Esophagus (tissue), 2 donors: Measurements from ENCODE around the gene BICC1. TPM values are rescaled to one million over a fixed set of nuclear protein-coding genes. Genes with fewer than 3 reads are reported as not detected.

ENCODE experiments used
- H3K27ac ChIP-seq, 2 donors: one replicate each; pipeline ENCODE4 v1.5.1; 2013; ENCODE audit warnings: low read depth in 2 of 2, mild to moderate bottlenecking in 2 of 2, inconsistent platforms in 1 of 2, low read length in 1 of 2, moderate library complexity in 1 of 2
- H3K27me3 ChIP-seq, 2 donors: one replicate each; pipeline ENCODE4 v1.6.1; 2013; ENCODE audit warnings: low read length in 2 of 2, control low read depth in 1 of 2, mild to moderate bottlenecking in 1 of 2; ENCODE audit not compliant: insufficient read depth in 2 of 2, control insufficient read depth in 1 of 2
- H3K36me3 ChIP-seq, 2 donors: one replicate each; pipeline ENCODE4 v1.6.1; 2013; ENCODE audit warnings: low read length in 1 of 2; ENCODE audit not compliant: control insufficient read depth in 2 of 2, insufficient read depth in 2 of 2
- H3K4me1 ChIP-seq, 2 donors: one replicate each; pipeline ENCODE4 v1.6.1; 2013; ENCODE audit warnings: low read length in 1 of 2; ENCODE audit not compliant: control insufficient read depth in 2 of 2, insufficient read depth in 2 of 2
- H3K4me3 ChIP-seq, 2 donors: one replicate each; pipeline ENCODE4 v1.5.1; 2013; ENCODE audit warnings: low read length in 2 of 2, mild to moderate bottlenecking in 2 of 2, low read depth in 1 of 2, moderate library complexity in 1 of 2
- H3K9me3 ChIP-seq, 2 donors: one replicate each; pipeline ENCODE4 v1.6.1; 2013; ENCODE audit warnings: mild to moderate bottlenecking in 2 of 2, low read depth in 1 of 2, low read length in 1 of 2, moderate library complexity in 1 of 2; ENCODE audit not compliant: control insufficient read depth in 2 of 2, insufficient read depth in 1 of 2
- WGBS, 2 donors: extraction: QIAGEN DNeasy Blood & Tissue Kit; methylation state at CpG; one replicate each; pipeline ENCODE4 v1.1.7; 2013; 5-methylcytosine and 5-hydroxymethylcytosine counted together
- polyA plus RNA-seq, 2 donors: library from polyadenylated mRNA; stranded (reverse); fragments of 200-250 nt; gene quantifications; one replicate each; pipeline ENCODE4 v1.2.3, GENCODE V29; 2013
- donor health status: healthy with polysubstance abuse.
- donor health status: Bipolar disorder and iron deficiency.

BICC1 gene
- polyA plus RNA-seq, 2 donors, result 0.45 to 0.49 TPM

GRCh38 chr10:58535311-58535710, 22.6 kb downstream of the BICC1 start:
- Histone ChIP-seq H3K9me3 (no peaks in the 10 kb centered on the region), H3K27me3 (no peaks in the 10 kb centered on the region), H3K36me3 (no peaks in the 10 kb centered on the region), H3K4me1 (no peaks in the 10 kb centered on the region), H3K4me3 (no peak overlapping the region), H3K27ac (no peak overlapping the region)
- 88 to 89% methylated on average over 3 of the region's 3 CpGs for WGBS, 2 donors

GRCh38 chr10:58543141-58543540, 30.5 kb downstream of the BICC1 start:
- Histone ChIP-seq H3K36me3 (no peaks in the 10 kb centered on the region), H3K4me1 (no peaks in the 10 kb centered on the region), H3K27ac (no peak overlapping the region), H3K9me3 (no peaks in the 10 kb centered on the region), H3K4me3 (no peak overlapping the region), H3K27me3 (no peaks in the 10 kb centered on the region)

GRCh38 chr10:58544135-58544534, 31.5 kb downstream of the BICC1 start:
- H3K36me3 ChIP-seq, result no peaks in the 10 kb centered on the region
- H3K27me3 ChIP-seq, result no peaks in the 10 kb centered on the region
- H3K4me3 ChIP-seq, result no peak overlapping the region
- WGBS, 2 donors, result 63 to 67% methylated on average over 1 of the region's 1 CpG
- H3K4me1 ChIP-seq, result no peaks in the 10 kb centered on the region
- no peak overlapping the region for H3K27ac ChIP-seq
- H3K9me3 ChIP-seq, result no peaks in the 10 kb centered on the region

- Histone ChIP-seq H3K4me3 (no peak overlapping the region), H3K9me3 (no peaks in the 10 kb centered on the region), H3K27me3 (no peaks in the 10 kb centered on the region), H3K36me3 (no peaks in the 10 kb centered on the region), H3K4me1 (no peaks in the 10 kb centered on the region), H3K27ac (no peak overlapping the region)
- 70 to 78% methylated on average over 4 of the region's 4 CpGs for WGBS, 2 donors
These were observed 32.8 kb downstream of the BICC1 start for GRCh38 chr10:58545427-58545826.

GRCh38 chr10:58546137-58546536, 33.5 kb downstream of the BICC1 start:
- H3K9me3 ChIP-seq, result no peaks in the 10 kb centered on the region
- no peaks in the 10 kb centered on the region for H3K4me1 ChIP-seq
- H3K36me3 ChIP-seq, result no peaks in the 10 kb centered on the region
- H3K27me3 ChIP-seq, result no peaks in the 10 kb centered on the region
- 66 to 68% methylated on average over 1 of the region's 1 CpG for WGBS, 2 donors
- no peak overlapping the region for H3K4me3 ChIP-seq
- no peak overlapping the region for H3K27ac ChIP-seq

GRCh38 chr10:58546722-58547445, 34.2 kb downstream of the BICC1 start:
- WGBS, 2 donors, result 90 to 92% methylated on average over 2 of the region's 2 CpGs
- H3K27me3 ChIP-seq, result no peaks in the 10 kb centered on the region
- H3K36me3 ChIP-seq, result no peaks in the 10 kb centered on the region

GRCh38 chr10:58547963-58548362, 35.3 kb downstream of the BICC1 start:
- Histone ChIP-seq H3K9me3 (no peaks in the 10 kb centered on the region), H3K36me3 (no peaks in the 10 kb centered on the region), H3K4me1 (no peaks in the 10 kb centered on the region), H3K4me3 (no peak overlapping the region), H3K27me3 (no peaks in the 10 kb centered on the region), H3K27ac (no peak overlapping the region)
- 50 to 53% methylated on average over 1 of the region's 1 CpG for WGBS, 2 donors

More at GRCh38 chr10:58546722-58547445, 34.2 kb downstream of the BICC1 start:
- no peak overlapping the region for H3K27ac ChIP-seq
- no peaks in the 10 kb centered on the region for H3K9me3 ChIP-seq
- H3K4me1 ChIP-seq, result no peaks in the 10 kb centered on the region
- H3K4me3 ChIP-seq, result no peak overlapping the region

- Histone ChIP-seq H3K4me3 (no peak overlapping the region), H3K27me3 (no peaks in the 10 kb centered on the region), H3K27ac (no peak overlapping the region), H3K9me3 (no peaks in the 10 kb centered on the region), H3K4me1 (no peaks in the 10 kb centered on the region), H3K36me3 (no peaks in the 10 kb centered on the region)
- WGBS, 2 donors, result 72 to 74% methylated on average over 2 of the region's 2 CpGs
These were observed 41.6 kb downstream of the BICC1 start for GRCh38 chr10:58554316-58554715.

- no peak overlapping the region for H3K4me3 ChIP-seq
- H3K27ac ChIP-seq, result no peak overlapping the region
- WGBS, 2 donors, result 69 to 81% methylated on average over 4 of the region's 4 CpGs
- H3K9me3 ChIP-seq, result no peaks in the 10 kb centered on the region
- no peaks in the 10 kb centered on the region for H3K36me3 ChIP-seq
- no peaks in the 10 kb centered on the region for H3K27me3 ChIP-seq
- H3K4me1 ChIP-seq, result no peaks in the 10 kb centered on the region
These were observed 42.7 kb downstream of the BICC1 start for GRCh38 chr10:58555170-58555929.

GRCh38 chr10:58555930-58556311, 43.2 kb downstream of the BICC1 start:
- Histone ChIP-seq H3K27ac (no peak overlapping the region), H3K4me1 (no peaks in the 10 kb centered on the region), H3K9me3 (no peaks in the 10 kb centered on the region), H3K27me3 (no peaks in the 10 kb centered on the region), H3K4me3 (no peak overlapping the region), H3K36me3 (no peaks in the 10 kb centered on the region)
- WGBS, 2 donors, result 77 to 93% methylated on average over 2 of the region's 2 CpGs
